Stimulated activated naive CD8-positive, alpha-beta T cell treated with anti-CD3 and anti-CD28 coated beads, Interleukin-15, Interleukin-2, amounts not matched to agents 100 U/mL and 50 U/mL, for 24 hours (primary cell): ENCODE results near the gene CD8B2.
A peak's percentile ranks its signal among the peaks of the same experiment; 100 is the strongest.
"Not testable (repeated sequence)": the region's sequence is repeated elsewhere in the genome, so short reads cannot be mapped to it uniquely, and the experiment has no call there.

ENCODE experiments used
- ATAC-seq: fragments of 150-1000 bp; cut with Tn5 transposase; one replicate; pipeline ENCODE4 v1.10.0; 2021
- DNase-seq: peaks from one replicate; pipeline ENCODE4 v3.0.0; 2021

Gene CD8B2

GRCh38 chr2:106511934-106512333, 24.8 kb downstream of the CD8B2 start:
- ATAC-seq, DNase-seq: not testable (repeated sequence)

- peak; percentile 12 for ATAC-seq
- DNase-seq = not testable (repeated sequence)
These were observed 26.2 kb downstream of the CD8B2 start for GRCh38 chr2:106513391-106513790.

- not testable (repeated sequence) for DNase-seq
- peak; percentile 36 for ATAC-seq
These were observed 27.7 kb downstream of the CD8B2 start for GRCh38 chr2:106514827-106515226.

- DNase-seq = no peak
- ATAC-seq = no peak
These were observed 29.3 kb downstream of the CD8B2 start for GRCh38 chr2:106516436-106516835.

GRCh38 chr2:106516864-106517263, 29.7 kb downstream of the CD8B2 start:
- DNase-seq (no peak), ATAC-seq (no peak)

- DNase-seq (no peak), ATAC-seq (no peak)
These were observed 30.2 kb downstream of the CD8B2 start for GRCh38 chr2:106517329-106517728.

- DNase-seq = no peak
- ATAC-seq = no peak
These were observed 32.6 kb downstream of the CD8B2 start for GRCh38 chr2:106519767-106520166.

GRCh38 chr2:106521016-106521415, 33.9 kb downstream of the CD8B2 start:
- no peak for ATAC-seq

GRCh38 chr2:106523976-106524665, 37.0 kb downstream of the CD8B2 start:
- DNase-seq (no peak), ATAC-seq (no peak)

More at GRCh38 chr2:106521016-106521415, 33.9 kb downstream of the CD8B2 start:
- no peak for DNase-seq

- no peak for DNase-seq
These were observed 43.7 kb downstream of the CD8B2 start for GRCh38 chr2:106530866-106531265.

GRCh38 chr2:106531676-106532214, 44.6 kb downstream of the CD8B2 start:
- no peak for ATAC-seq
- DNase-seq = no peak

More at GRCh38 chr2:106530866-106531265, 43.7 kb downstream of the CD8B2 start:
- no peak for ATAC-seq

GRCh38 chr2:106532236-106532635, 45.1 kb downstream of the CD8B2 start:
- DNase-seq (no peak), ATAC-seq (no peak)

GRCh38 chr2:106534471-106534870, 47.3 kb downstream of the CD8B2 start:
- ATAC-seq (no peak), DNase-seq (no peak)

- DNase-seq (no peak), ATAC-seq (no peak)
These were observed 49.3 kb downstream of the CD8B2 start for GRCh38 chr2:106536490-106536889.

GRCh38 chr2:106537047-106537446, 49.9 kb downstream of the CD8B2 start:
- ATAC-seq (no peak), DNase-seq (no peak)

GRCh38 chr2:106537791-106538191, 50.6 kb downstream of the CD8B2 start:
- DNase-seq (no peak), ATAC-seq (no peak)

GRCh38 chr2:106540886-106541285, 53.7 kb downstream of the CD8B2 start:
- ATAC-seq (no peak), DNase-seq (no peak)

GRCh38 chr2:106541333-106541732, 54.2 kb downstream of the CD8B2 start:
- DNase-seq (no peak), ATAC-seq (no peak)

GRCh38 chr2:106542746-106543359, 55.7 kb downstream of the CD8B2 start:
- DNase-seq = peak; percentile 87
- peak; percentile 90 for ATAC-seq

GRCh38 chr2:106545007-106545406, 57.8 kb downstream of the CD8B2 start:
- DNase-seq (no peak), ATAC-seq (no peak)

- no peak for DNase-seq
- ATAC-seq = no peak
These were observed 59.3 kb downstream of the CD8B2 start for GRCh38 chr2:106546391-106546990.

- no peak for DNase-seq
- ATAC-seq = no peak
These were observed 60.2 kb downstream of the CD8B2 start for GRCh38 chr2:106547164-106547903.
